BLaER1 treated with 17β-estradiol and CSF1 and Interleukin-3, amounts not matched to agents 10 nM and 100 nM (cell line): ENCODE data around the gene PLEKHG5.
"Not testable (repeated sequence)": the region's sequence is repeated elsewhere in the genome, so short reads cannot be mapped to it uniquely, and the experiment has no call there.

Experiments used
- H3K27ac ChIP-seq, 11 experiments: shearing (Covaris generic); formaldehyde crosslinking; 2 replicates each; pipeline ENCODE4 v1.8.1; 2022
- H3K27me3 ChIP-seq, 11 experiments: shearing (Covaris generic); formaldehyde crosslinking; 2 replicates each; pipeline ENCODE4 v1.8.1; 2022
- H3K36me3 ChIP-seq, 11 experiments: shearing (Covaris generic); formaldehyde crosslinking; 2 replicates each; pipeline ENCODE4 v1.8.1; 2022
- H3K4me1 ChIP-seq, 10 experiments: shearing (Covaris generic); formaldehyde crosslinking; 2 replicates each; pipeline ENCODE4 v1.8.1; 2022
- H3K4me2 ChIP-seq, 11 experiments: shearing (Covaris generic); formaldehyde crosslinking; 2 replicates each; pipeline ENCODE4 v1.8.1; 2022
- H3K4me3 ChIP-seq, 10 experiments: shearing (Covaris generic); formaldehyde crosslinking; 2 replicates each; pipeline ENCODE4 v1.8.1; 2022
- H3K9ac ChIP-seq, 11 experiments: shearing (Covaris generic); formaldehyde crosslinking; 2 replicates each; pipeline ENCODE4 v1.8.1; 2022
- H3K9me3 ChIP-seq, 11 experiments: shearing (Covaris generic); formaldehyde crosslinking; replicated peaks in 1 of 11; 2 replicates each; pipeline ENCODE4 v1.8.1; 2022
- H4K20me1 ChIP-seq, 11 experiments: shearing (Covaris generic); formaldehyde crosslinking; 2 replicates each; pipeline ENCODE4 v1.8.1; 2022
- Cebpa-rat ChIP-seq, 11 experiments: shearing (Covaris generic); IDR thresholded peaks; 2 replicates each; pipeline ENCODE4 v1.8.1; 2022

Gene PLEKHG5

GRCh38 chr1:6447016-6447817, 44.2 kb downstream of the PLEKHG5 start:
- Histone ChIP-seq H3K27ac (no peak overlapping the region), H3K9me3 (no peaks in the 10 kb centered on the region), H3K27me3 (peaks cover 84 to 99% (median 99%) of the 10 kb centered on the region in 11 experiments), H3K9ac (peak overlapping the region in 2 of 11 experiments; percentile 2 to 26; a peak in 2 of 22 replicates), H3K36me3 (no peaks in the 10 kb centered on the region), H3K4me2 (peak overlapping the region; percentile 35 to 77 (median 66); a peak in 21 of 22 replicates), H3K4me1 (peaks cover 19 to 36% (median 27%) of the 10 kb centered on the region in 10 experiments; a peak in 19 of 20 replicates), H3K4me3 (peak overlapping the region in 8 of 10 experiments; percentile 16 to 58 (median 39); a peak in 11 of 20 replicates), H4K20me1 (peaks cover 0 to 80% (median 34%) of the 10 kb centered on the region in 11 experiments; a peak in 17 of 22 replicates)
- TF ChIP-seq Cebpa-rat (IDR thresholded peaks at IDR 0.05): no peak

- Histone ChIP-seq H3K4me2 (peak overlapping the region in 9 of 11 experiments; percentile 57 to 77 (median 71); a peak in 17 of 22 replicates), H3K9ac (no peak overlapping the region)
These were observed 44.8 kb downstream of the PLEKHG5 start for GRCh38 chr1:6446665-6447015.

GRCh38 chr1:6445929-6446328, 45.5 kb downstream of the PLEKHG5 start:
- H3K4me1 ChIP-seq: peaks cover 21 to 36% (median 27%) of the 10 kb centered on the region in 10 experiments; a peak in 19 of 20 replicates
- H3K4me2 ChIP-seq, H3K36me3 ChIP-seq, H3K9me3 ChIP-seq, H3K27ac ChIP-seq, H3K4me3 ChIP-seq, H3K9ac ChIP-seq: not testable (repeated sequence)
- peaks cover 0 to 82% (median 38%) of the 10 kb centered on the region in 11 experiments; a peak in 17 of 22 replicates for H4K20me1 ChIP-seq
- H3K27me3 ChIP-seq: peaks cover 84 to 99% (median 99%) of the 10 kb centered on the region in 11 experiments

More at GRCh38 chr1:6446665-6447015, 44.8 kb downstream of the PLEKHG5 start:
- peak overlapping the region in 7 of 10 experiments; percentile 16 to 58 (median 41); a peak in 9 of 20 replicates for H3K4me3 ChIP-seq
- TF ChIP-seq Cebpa-rat (IDR thresholded peaks at IDR 0.05): no peak
- H4K20me1 ChIP-seq: peaks cover 0 to 82% (median 35%) of the 10 kb centered on the region in 11 experiments; a peak in 17 of 22 replicates
- peaks cover 84 to 99% (median 99%) of the 10 kb centered on the region in 11 experiments for H3K27me3 ChIP-seq
- H3K27ac ChIP-seq: no peak overlapping the region
- no peaks in the 10 kb centered on the region for H3K9me3 ChIP-seq
- no peaks in the 10 kb centered on the region for H3K36me3 ChIP-seq
- H3K4me1 ChIP-seq: peaks cover 19 to 36% (median 27%) of the 10 kb centered on the region in 10 experiments; a peak in 19 of 20 replicates

GRCh38 chr1:6445062-6445763, 46.3 kb downstream of the PLEKHG5 start:
- Histone ChIP-seq H3K4me2 (no peak overlapping the region), H3K9ac (no peak overlapping the region), H3K36me3 (no peaks in the 10 kb centered on the region), H3K4me1 (peaks cover 23 to 40% (median 27%) of the 10 kb centered on the region in 10 experiments; a peak in 19 of 20 replicates), H3K4me3 (no peak overlapping the region), H4K20me1 (peaks cover 0 to 77% (median 38%) of the 10 kb centered on the region in 11 experiments; a peak in 17 of 22 replicates), H3K9me3 (no peaks in the 10 kb centered on the region), H3K27me3 (peaks cover 82 to 97% (median 96%) of the 10 kb centered on the region in 11 experiments), H3K27ac (no peak overlapping the region)
- no peak for TF ChIP-seq Cebpa-rat (IDR thresholded peaks at IDR 0.05)

GRCh38 chr1:6444377-6444776, 47.1 kb downstream of the PLEKHG5 start:
- no peak for TF ChIP-seq Cebpa-rat (IDR thresholded peaks at IDR 0.05)
- Histone ChIP-seq H3K9me3 (no peaks in the 10 kb centered on the region), H3K36me3 (no peaks in the 10 kb centered on the region), H4K20me1 (peaks cover 0 to 69% (median 30%) of the 10 kb centered on the region in 11 experiments; a peak in 17 of 22 replicates), H3K4me1 (peaks cover 31 to 48% (median 35%) of the 10 kb centered on the region in 10 experiments), H3K27ac (no peak overlapping the region), H3K27me3 (peaks cover 81 to 96% (median 88%) of the 10 kb centered on the region in 11 experiments), H3K4me2 (no peak overlapping the region), H3K4me3 (no peak overlapping the region), H3K9ac (no peak overlapping the region)

GRCh38 chr1:6443339-6444115, 47.9 kb downstream of the PLEKHG5 start:
- Histone ChIP-seq H4K20me1 (peaks cover 0 to 65% (median 23%) of the 10 kb centered on the region in 11 experiments; a peak in 17 of 22 replicates), H3K4me2 (peak overlapping the region in 4 of 11 experiments; percentile 34 to 40 (median 38); a peak in 6 of 22 replicates), H3K9me3 (no peaks in the 10 kb centered on the region), H3K27me3 (peaks cover 74 to 91% (median 79%) of the 10 kb centered on the region in 11 experiments), H3K4me3 (no peak overlapping the region), H3K36me3 (no peaks in the 10 kb centered on the region), H3K4me1 (peaks cover 34 to 52% (median 41%) of the 10 kb centered on the region in 10 experiments), H3K9ac (no peak overlapping the region), H3K27ac (no peak overlapping the region)
- TF ChIP-seq Cebpa-rat (IDR thresholded peaks at IDR 0.05): no peak

GRCh38 chr1:6441586-6441985, 49.9 kb downstream of the PLEKHG5 start:
- H3K27me3 ChIP-seq: peaks cover 55 to 71% (median 60%) of the 10 kb centered on the region in 11 experiments
- no peaks in the 10 kb centered on the region for H3K36me3 ChIP-seq
- H4K20me1 ChIP-seq: peaks cover 0 to 50% (median 3%) of the 10 kb centered on the region in 11 experiments; a peak in 12 of 22 replicates
- H3K27ac ChIP-seq: no peak overlapping the region
- TF ChIP-seq Cebpa-rat (IDR thresholded peaks at IDR 0.05): no peak
- no peak overlapping the region for H3K4me3 ChIP-seq
- H3K9me3 ChIP-seq: no peaks in the 10 kb centered on the region
- no peak overlapping the region for H3K9ac ChIP-seq
- H3K4me2 ChIP-seq: no peak overlapping the region
- H3K4me1 ChIP-seq: peaks cover 18 to 48% (median 30%) of the 10 kb centered on the region in 10 experiments
